Measurements from ENCODE around the gene SPNS3. TPM values are rescaled to one million over a fixed set of nuclear protein-coding genes. Genes with fewer than 3 reads are reported as not detected.

SPNS3 gene
- total and polyA plus RNA-seq, 4 donors = 0.16 to 2.3 (median 0.24) TPM

GRCh38 chr17:4472286-4472685, 38.5 kb downstream of the SPNS3 start:
- H3K27ac ChIP-seq (ENCODE audit: low read depth in 1 of 2, low read length in 2 of 2) = no peak overlapping the region
- WGBS = 98% methylated on average over 3 of the region's 3 CpGs
- H3K4me3 ChIP-seq (ENCODE audit: low read depth in 1 of 3, low read length in 3 of 3) = no peak overlapping the region
- no peaks in the 10 kb centered on the region for H3K9me3 ChIP-seq (ENCODE audit: control insufficient read depth in 4 of 4, low read length in 3 of 4)
- no peak for DNase-seq (ENCODE audit: low spot score)
- no peak for TF ChIP-seq FOXA1 (IDR thresholded peaks at IDR 0.05)
- no peak for TF ChIP-seq SP1 (IDR thresholded peaks at IDR 0.05)
- no peak for TF ChIP-seq JUND (IDR thresholded peaks at IDR 0.05)
- TF ChIP-seq EGR1 (IDR thresholded peaks at IDR 0.05; ENCODE audit: low read depth in 2 of 2) = no peak
- TF ChIP-seq HNF4A (conservative IDR thresholded peaks at IDR 0.05) = no peak
- TF ChIP-seq NR2F2 (IDR thresholded peaks at IDR 0.05) = no peak
- no peak for TF ChIP-seq REST (IDR thresholded peaks at IDR 0.05)
- no peak for TF ChIP-seq ATF3 (IDR thresholded peaks at IDR 0.05)
- TF ChIP-seq ZBTB33 (IDR thresholded peaks at IDR 0.05) = no peak
- TF ChIP-seq FOXA2 (IDR thresholded peaks at IDR 0.05) = no peak
- TF ChIP-seq TAF1 (conservative IDR thresholded peaks at IDR 0.05) = no peak
- no peak for TF ChIP-seq GABPA (IDR thresholded peaks at IDR 0.05 in 1 of 2, conservative IDR thresholded peaks at IDR 0.05 in 1 of 2)
- no peak for TF ChIP-seq RXRA (IDR thresholded peaks at IDR 0.05)
- no peak for TF ChIP-seq RAD21 (IDR thresholded peaks at IDR 0.05)
- no peaks in the 10 kb centered on the region for H3K27me3 ChIP-seq (ENCODE audit: control insufficient read depth in 4 of 4, insufficient read depth in 4 of 4, low read length in 3 of 4)
- H3K4me1 ChIP-seq (ENCODE audit: control insufficient read depth in 4 of 4, insufficient read depth in 4 of 4, low read length in 3 of 4) = peaks cover 0 to 10% (median 8%) of the 10 kb centered on the region in 4 donors
- H3K36me3 ChIP-seq (ENCODE audit: control insufficient read depth in 4 of 4, insufficient read depth in 3 of 4, low read depth in 1 of 4, low read length in 3 of 4) = no peaks in the 10 kb centered on the region
- no peak overlapping the region for H3K9ac ChIP-seq (ENCODE audit: low read depth in 1 of 2, low read length in 2 of 2)

GRCh38 chr17:4474093-4474492, 40.4 kb downstream of the SPNS3 start:
- no peak overlapping the region for H3K4me3 ChIP-seq (ENCODE audit: low read depth in 1 of 3, low read length in 3 of 3)
- H3K36me3 ChIP-seq (ENCODE audit: control insufficient read depth in 4 of 4, insufficient read depth in 3 of 4, low read depth in 1 of 4, low read length in 3 of 4) = no peaks in the 10 kb centered on the region
- H3K4me1 ChIP-seq (ENCODE audit: control insufficient read depth in 4 of 4, insufficient read depth in 4 of 4, low read length in 3 of 4) = peaks cover 0 to 10% (median 8%) of the 10 kb centered on the region in 4 donors
- no peak for DNase-seq (ENCODE audit: low spot score)
- H3K9me3 ChIP-seq (ENCODE audit: control insufficient read depth in 4 of 4, low read length in 3 of 4) = no peaks in the 10 kb centered on the region
- 52% methylated on average over 13 of the region's 13 CpGs for WGBS
- no peak overlapping the region for H3K27ac ChIP-seq (ENCODE audit: low read depth in 1 of 2, low read length in 2 of 2)
- no peak for TF ChIP-seq EGR1 (IDR thresholded peaks at IDR 0.05; ENCODE audit: low read depth in 2 of 2)
- peak in 1 of 2 donors; percentile 26 for TF ChIP-seq HNF4A (conservative IDR thresholded peaks at IDR 0.05)
- H3K27me3 ChIP-seq (ENCODE audit: control insufficient read depth in 4 of 4, insufficient read depth in 4 of 4, low read length in 3 of 4) = no peaks in the 10 kb centered on the region
- H3K9ac ChIP-seq (ENCODE audit: low read depth in 1 of 2, low read length in 2 of 2) = no peak overlapping the region

All from liver (tissue), 9 donors.